Thyroid gland (tissue), 4 donors: ENCODE data around the gene WDR49. TPM values are rescaled to one million over a fixed set of nuclear protein-coding genes. Genes with fewer than 3 reads are reported as not detected.
"Not testable (repeated sequence)": the region's sequence is repeated elsewhere in the genome, so short reads cannot be mapped to it uniquely, and the experiment has no call there.

Experiments used
- DNase-seq, 2 donors: peaks; one replicate each; pipeline ENCODE4 v3.0.0-alpha.2; 2019
- H3K27ac ChIP-seq, 3 donors: fragments of 200-600 bp; sonication (generic); 1 replicate in 2 of 3; 2 replicates in 1 of 3; pipeline ENCODE4 v1.5.1; 2016 to 2019; ENCODE audit warnings: mild to moderate bottlenecking in 1 of 3, moderate library complexity in 1 of 3
- H3K27me3 ChIP-seq: fragments of 200-600 bp; sonication (generic); one replicate; pipeline ENCODE4 v1.5.1; 2019
- H3K36me3 ChIP-seq, 2 donors: fragments of 200-600 bp; sonication (generic); one replicate each; pipeline ENCODE4 v1.5.1; 2016 to 2019
- H3K4me1 ChIP-seq, 2 donors: fragments of 200-600 bp; sonication (generic); one replicate each; pipeline ENCODE4 v1.5.1; 2017 to 2019
- H3K4me3 ChIP-seq, 3 donors: fragments of 200-600 bp; sonication (generic); replicated peaks in 1 of 3; 1 replicate in 2 of 3; 2 replicates in 1 of 3; pipeline ENCODE4 v1.5.1; 2016; ENCODE audit warnings: mild to moderate bottlenecking in 1 of 3
- H3K9me3 ChIP-seq: fragments of 200-600 bp; sonication (generic); one replicate; pipeline ENCODE4 v1.5.1; 2017
- CTCF ChIP-seq, 6 experiments: fragments of 200-600 bp in 3 of 6; fragments of 450-650 bp in 3 of 6; sonication (generic) in 3 of 6; IDR thresholded peaks; one replicate each; pipeline ENCODE4 v1.5.1; 2016 to 2019; ENCODE audit warnings: antibody characterized with exemption in 6 of 6, mild to moderate bottlenecking in 2 of 6, inconsistent platforms in 1 of 6, moderate library complexity in 1 of 6
- POLR2A ChIP-seq, 2 donors: fragments of 450-650 bp; IDR thresholded peaks; one replicate each; pipeline ENCODE4 v1.6.1; 2017; ENCODE audit warnings: antibody characterized with exemption in 2 of 2, mild to moderate bottlenecking in 2 of 2, moderate library complexity in 1 of 2
- WGBS, 2 donors: methylation state at CpG; one replicate each; pipeline ENCODE4 v1.1.5; 2017; 5-methylcytosine and 5-hydroxymethylcytosine counted together
- intact Hi-C: fragments of 100-400 bp; cut with DNase I; formaldehyde crosslinking; loops from one replicate; pipeline ENCODE4 v1.15.1; 2023
- total RNA-seq, 4 donors: library from RNA; depleted of rRNA; stranded (reverse); fragments of >200 nt; gene quantifications; one replicate each; pipeline ENCODE4 v1.2.3, GENCODE V29; 2016

Gene WDR49
- total RNA-seq, 4 donors from 2014 or later, result 0.56 to 2.2 (median 1.6) TPM

GRCh38 chr3:167644611-167645010 lies 9.1 kb downstream of the WDR49 start:
- Histone ChIP-seq H3K4me1 (no peaks in the 10 kb centered on the region), H3K4me3 (no peak overlapping the region), H3K9me3 (no peaks in the 10 kb centered on the region), H3K27me3 (no peaks in the 10 kb centered on the region), H3K27ac (no peak overlapping the region), H3K36me3 (no peaks in the 10 kb centered on the region)
- intact Hi-C loops, result no loop called here
- 67% methylated on average over 1 of the region's 1 CpG for WGBS, 2 donors
- no peak for DNase-seq
- no peak for TF ChIP-seq POLR2A (IDR thresholded peaks at IDR 0.05)
- no peak for TF ChIP-seq CTCF (IDR thresholded peaks at IDR 0.05)

- no peak for DNase-seq
- WGBS, 2 donors, result 67 to 68% methylated on average over 5 of the region's 5 CpGs
- Histone ChIP-seq H3K27ac (no peak overlapping the region), H3K36me3 (no peaks in the 10 kb centered on the region), H3K9me3 (no peaks in the 10 kb centered on the region), H3K4me3 (no peak overlapping the region), H3K27me3 (no peaks in the 10 kb centered on the region), H3K4me1 (no peaks in the 10 kb centered on the region)
- no peak for TF ChIP-seq POLR2A (IDR thresholded peaks at IDR 0.05)
- TF ChIP-seq CTCF (IDR thresholded peaks at IDR 0.05), result no peak
- intact Hi-C loops, result no loop called here
These were observed 22.3 kb downstream of the WDR49 start for GRCh38 chr3:167631471-167631870.

GRCh38 chr3:167626490-167626889 lies 27.3 kb downstream of the WDR49 start:
- Histone ChIP-seq H3K4me1 (no peaks in the 10 kb centered on the region), H3K27me3 (no peaks in the 10 kb centered on the region), H3K27ac (no peak overlapping the region), H3K9me3 (no peaks in the 10 kb centered on the region), H3K4me3 (no peak overlapping the region), H3K36me3 (no peaks in the 10 kb centered on the region)
- no peak for TF ChIP-seq POLR2A (IDR thresholded peaks at IDR 0.05)
- TF ChIP-seq CTCF (IDR thresholded peaks at IDR 0.05), result no peak
- DNase-seq, result no peak
- intact Hi-C loops, result no loop called here

GRCh38 chr3:167615030-167615429 lies 38.7 kb downstream of the WDR49 start:
- intact Hi-C loops, result no loop called here
- Histone ChIP-seq H3K27ac (no peak overlapping the region), H3K9me3 (no peaks in the 10 kb centered on the region), H3K36me3 (no peaks in the 10 kb centered on the region), H3K4me3 (no peak overlapping the region), H3K27me3 (no peaks in the 10 kb centered on the region), H3K4me1 (no peaks in the 10 kb centered on the region)
- TF ChIP-seq CTCF (IDR thresholded peaks at IDR 0.05) (no peak), POLR2A (IDR thresholded peaks at IDR 0.05) (no peak)
- WGBS, 2 donors, result 80 to 87% methylated on average over 3 of the region's 3 CpGs
- DNase-seq, result no peak

- H3K36me3 ChIP-seq, H3K4me3 ChIP-seq, H3K4me1 ChIP-seq, H3K27me3 ChIP-seq, H3K9me3 ChIP-seq, DNase-seq, intact Hi-C loops, H3K27ac ChIP-seq: not testable (repeated sequence)
- 80 to 91% methylated on average over 5 of the region's 5 CpGs for WGBS, 2 donors
These were observed 39.5 kb downstream of the WDR49 start for GRCh38 chr3:167614196-167614595.

GRCh38 chr3:167611718-167612117 lies 42.0 kb downstream of the WDR49 start:
- 68 to 69% methylated on average over 2 of the region's 2 CpGs for WGBS, 2 donors
- intact Hi-C loops, result no loop called here
- no peak overlapping the region for H3K27ac ChIP-seq
- DNase-seq, result no peak
- no peaks in the 10 kb centered on the region for H3K27me3 ChIP-seq
- no peaks in the 10 kb centered on the region for H3K36me3 ChIP-seq
- no peaks in the 10 kb centered on the region for H3K9me3 ChIP-seq
- H3K4me1 ChIP-seq, result no peaks in the 10 kb centered on the region
- H3K4me3 ChIP-seq, result no peak overlapping the region
- TF ChIP-seq POLR2A (IDR thresholded peaks at IDR 0.05), result no peak
- no peak for TF ChIP-seq CTCF (IDR thresholded peaks at IDR 0.05)
